GM10266 (cell line): ENCODE measurements around the gene TAS2R43.
"Not testable (repeated sequence)": the region's sequence is repeated elsewhere in the genome, so short reads cannot be mapped to it uniquely, and the experiment has no call there.

Experiments used
- DNase-seq: peaks from one replicate; pipeline ENCODE4 v3.0.0; 2012; ENCODE audit errors: extremely low spot score
- CTCF ChIP-seq: IDR thresholded peaks from 2 replicates; pipeline ENCODE4 v1.5.1; 2012; ENCODE audit warnings: mild to moderate bottlenecking, low read depth; ENCODE audit not compliant: control insufficient read depth, insufficient read depth; ENCODE audit errors: missing control alignments

Gene TAS2R43

GRCh38 chr12:11078246-11078645 is 13.9 kb downstream of the TAS2R43 start:
- DNase-seq, result no peak
- TF ChIP-seq CTCF, result no peak

DNA sequence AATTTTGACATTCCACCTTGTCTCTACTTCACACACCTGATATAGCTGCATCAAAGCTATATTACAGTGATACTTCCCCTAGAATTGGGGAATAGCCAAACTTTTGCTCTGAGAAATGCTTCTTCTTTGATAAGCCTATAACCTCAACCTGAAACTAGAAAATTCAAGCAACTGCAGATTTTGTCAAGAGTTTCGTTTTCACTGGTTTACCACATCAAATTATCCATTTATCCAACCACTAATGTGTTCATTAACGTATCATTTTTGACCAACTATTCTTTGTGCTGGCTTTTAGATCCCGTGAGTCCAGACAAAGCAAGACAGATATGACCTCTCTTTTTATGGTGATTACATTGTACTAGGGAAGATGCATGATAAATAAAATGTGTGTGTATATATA is 16.5 kb downstream of the TAS2R43 start:
- no peak for TF ChIP-seq CTCF

GRCh38 chr12:11071414-11071813 is 20.7 kb downstream of the TAS2R43 start:
- no peak for DNase-seq
- TF ChIP-seq CTCF, result no peak

More for the DNA sequence above, 16.5 kb downstream of the TAS2R43 start:
- DNase-seq, result no peak

DNA sequence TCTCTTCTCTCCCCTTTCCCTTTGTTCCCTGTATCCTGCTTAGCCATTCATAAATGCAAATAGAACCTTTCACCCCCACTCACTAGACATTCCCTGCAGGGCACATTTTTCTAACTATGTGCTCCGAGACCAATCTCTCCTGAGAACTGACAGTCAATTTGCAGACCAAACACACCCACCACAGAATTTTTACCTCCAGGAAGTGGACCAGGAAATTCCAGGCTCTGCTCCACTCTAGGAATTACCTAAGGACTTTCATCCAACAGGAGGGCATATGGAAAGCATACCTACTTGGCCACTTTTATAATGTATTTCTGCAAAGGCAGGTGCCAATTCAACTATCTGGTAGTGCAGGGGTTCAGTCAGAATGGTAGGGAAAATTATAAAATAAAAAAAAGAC is 21.1 kb downstream of the TAS2R43 start:
- TF ChIP-seq CTCF, result no peak
- DNase-seq, result no peak

- TF ChIP-seq CTCF, result no peak
- DNase-seq, result no peak
Measured at GRCh38 chr12:11069854-11070365, 22.2 kb downstream of the TAS2R43 start.

DNA sequence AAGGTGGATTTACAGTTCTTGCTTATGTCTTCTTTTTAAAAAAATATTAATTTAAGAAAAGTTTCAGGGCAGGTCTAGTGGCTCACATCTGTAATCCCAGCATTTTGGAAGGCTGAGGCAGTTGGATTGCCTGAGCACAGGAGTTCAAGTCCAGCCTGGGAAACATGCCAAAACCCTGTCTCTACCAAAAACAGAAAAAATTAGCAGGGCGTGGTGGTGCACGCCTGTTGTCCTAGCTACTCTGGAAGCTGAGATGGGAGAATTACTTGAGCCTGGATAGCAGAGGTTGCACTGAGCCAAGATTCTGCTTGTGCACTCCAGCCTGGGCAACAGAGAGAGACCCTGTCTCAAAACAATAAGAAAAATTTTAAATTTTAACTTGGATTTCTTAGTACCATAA is 24.6 kb downstream of the TAS2R43 start:
- DNase-seq, result no peak
- TF ChIP-seq CTCF, result no peak

GRCh38 chr12:11062194-11062593 is 29.9 kb downstream of the TAS2R43 start, which contains the start of gene TAS2R46:
TSS of gene TAS2R46 (minus strand) at chr12:11062294. CDS start at chr12:11062294, 0 bp downstream.
- not testable (repeated sequence) for DNase-seq

- DNase-seq, result no peak
- no peak for TF ChIP-seq CTCF
Measured at GRCh38 chr12:11059784-11060183, 32.3 kb downstream of the TAS2R43 start.
